Thyroid gland (tissue), 4 donors: ENCODE data around the gene USP15.

ENCODE experiments used
- POLR2A ChIP-seq, 2 donors: fragments of 450-650 bp; IDR thresholded peaks; one replicate each; pipeline ENCODE4 v1.6.1; 2017; ENCODE audit warnings: antibody characterized with exemption in 2 of 2, mild to moderate bottlenecking in 2 of 2, moderate library complexity in 1 of 2
- TF ChIP-seq, protein P1 (sequence below), 6 experiments: fragments of 200-600 bp in 3 of 6; fragments of 450-650 bp in 3 of 6; sonication (generic) in 3 of 6; IDR thresholded peaks; one replicate each; pipeline ENCODE4 v1.5.1; 2016 to 2019; ENCODE audit warnings: antibody characterized with exemption in 6 of 6, mild to moderate bottlenecking in 2 of 6, inconsistent platforms in 1 of 6, moderate library complexity in 1 of 6

DNA sequence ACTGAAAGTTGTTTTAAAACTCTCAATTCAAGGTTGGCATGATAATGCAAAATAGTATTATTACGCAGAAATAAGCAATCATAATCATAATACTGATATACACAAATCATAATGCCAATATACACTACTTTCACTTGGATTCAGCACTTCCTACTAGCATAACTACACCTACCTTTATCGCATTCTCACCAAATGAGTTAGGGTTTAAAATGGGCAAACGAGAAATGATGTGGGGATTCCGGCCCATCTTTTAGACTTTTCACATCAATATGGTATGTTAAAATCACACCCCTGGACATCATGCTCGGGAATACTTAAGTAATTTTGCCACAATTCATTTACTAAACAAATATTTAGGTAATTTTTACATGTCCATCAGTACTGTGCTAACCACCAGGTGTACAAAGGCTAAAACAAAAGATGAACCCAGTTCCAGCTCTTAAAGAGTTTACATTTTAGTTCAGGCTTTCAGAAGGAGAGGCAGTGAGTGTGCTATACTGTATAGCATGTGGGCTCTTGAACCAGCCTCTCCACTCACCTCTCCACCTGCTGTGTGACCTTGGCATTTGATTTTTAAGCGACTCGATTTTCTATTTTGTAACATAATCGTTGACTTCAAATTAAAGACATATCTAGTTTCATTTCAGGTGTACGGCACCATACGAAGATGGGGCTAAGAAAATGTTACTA is 1.1 kb upstream of the USP15 start:
- TF ChIP-seq, protein P1, sequence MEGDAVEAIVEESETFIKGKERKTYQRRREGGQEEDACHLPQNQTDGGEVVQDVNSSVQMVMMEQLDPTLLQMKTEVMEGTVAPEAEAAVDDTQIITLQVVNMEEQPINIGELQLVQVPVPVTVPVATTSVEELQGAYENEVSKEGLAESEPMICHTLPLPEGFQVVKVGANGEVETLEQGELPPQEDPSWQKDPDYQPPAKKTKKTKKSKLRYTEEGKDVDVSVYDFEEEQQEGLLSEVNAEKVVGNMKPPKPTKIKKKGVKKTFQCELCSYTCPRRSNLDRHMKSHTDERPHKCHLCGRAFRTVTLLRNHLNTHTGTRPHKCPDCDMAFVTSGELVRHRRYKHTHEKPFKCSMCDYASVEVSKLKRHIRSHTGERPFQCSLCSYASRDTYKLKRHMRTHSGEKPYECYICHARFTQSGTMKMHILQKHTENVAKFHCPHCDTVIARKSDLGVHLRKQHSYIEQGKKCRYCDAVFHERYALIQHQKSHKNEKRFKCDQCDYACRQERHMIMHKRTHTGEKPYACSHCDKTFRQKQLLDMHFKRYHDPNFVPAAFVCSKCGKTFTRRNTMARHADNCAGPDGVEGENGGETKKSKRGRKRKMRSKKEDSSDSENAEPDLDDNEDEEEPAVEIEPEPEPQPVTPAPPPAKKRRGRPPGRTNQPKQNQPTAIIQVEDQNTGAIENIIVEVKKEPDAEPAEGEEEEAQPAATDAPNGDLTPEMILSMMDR (IDR thresholded peaks at IDR 0.05): no peak
- TF ChIP-seq POLR2A (IDR thresholded peaks at IDR 0.05): no peak
